H1 (cell line): ENCODE results near the gene POLD4. TPM values are rescaled to one million over a fixed set of nuclear protein-coding genes. Genes with fewer than 3 reads are reported as not detected.

Experiments
- CTCF ChIA-PET: fragments of 300-600 bp; sonication (Branson Sonifier 250); formaldehyde crosslinking; loops from one replicate; lab custom pipeline; 2021; ENCODE audit not compliant: partially characterized antibody; lab: Charles Lee
- POLR2A ChIA-PET: fragments of 300-600 bp; sonication (Branson Sonifier 250); formaldehyde crosslinking; loops from one replicate; lab custom pipeline; 2021; ENCODE audit warnings: inconsistent platforms; ENCODE audit not compliant: partially characterized antibody; lab: Charles Lee
- DNase-seq, 2 experiments: peaks; one replicate each; pipeline versions ENCODE4 v3.0.0 to v3.0.0-alpha.2; 2010 to 2022; ENCODE audit warnings: low spot score in 2 of 2, low read depth in 1 of 2, mixed read lengths in 1 of 2
- FAIRE-seq: peaks from 2 replicates; lab custom pipeline; 2011; peaks lifted over from hg19 to GRCh38; lab: Jason Lieb, UNC
- H2AFZ ChIP-seq: 2 replicates; pipeline ENCODE4 v1.8.1; 2012; ENCODE audit warnings: low read length, inconsistent platforms
- H2AK5ac ChIP-seq: 2 replicates; pipeline ENCODE4 v1.6.1; 2013; ENCODE audit warnings: low read depth, low read length
- H2BK120ac ChIP-seq: replicated peaks from 2 replicates; pipeline ENCODE3; 2013; ENCODE audit warnings: low read depth, low read length, inconsistent platforms
- H2BK12ac ChIP-seq: 2 replicates; pipeline ENCODE4 v1.6.1; 2013; ENCODE audit warnings: low read depth, low read length
- H2BK15ac ChIP-seq: 2 replicates; pipeline ENCODE4 v1.6.1; 2013; ENCODE audit warnings: low read length
- H2BK20ac ChIP-seq: 2 replicates; pipeline ENCODE4 v1.6.1; 2013; ENCODE audit warnings: low read length
- H2BK5ac ChIP-seq: 2 replicates; pipeline ENCODE4 v1.6.1; 2013; ENCODE audit warnings: low read depth, low read length
- H3K14ac ChIP-seq: 2 replicates; pipeline ENCODE4 v1.6.1; 2013; ENCODE audit warnings: inconsistent platforms; ENCODE audit not compliant: insufficient read length
- H3K18ac ChIP-seq: 2 replicates; pipeline ENCODE4 v1.6.1; 2013; ENCODE audit warnings: low read length; ENCODE audit errors: extremely low read depth
- H3K23ac ChIP-seq: 2 replicates; pipeline ENCODE4 v1.6.1; 2013; ENCODE audit warnings: inconsistent platforms; ENCODE audit not compliant: insufficient read length
- H3K23me2 ChIP-seq: 2 replicates; pipeline ENCODE4 v1.6.1; 2013; ENCODE audit warnings: low read depth, low read length
- H3K27ac ChIP-seq: 2 replicates; pipeline ENCODE4 v1.6.1; 2011; ENCODE audit warnings: low read depth, low read length, inconsistent platforms
- H3K27me3 ChIP-seq, 4 experiments: replicated peaks in 1 of 4; 1 replicate in 1 of 4; 2 replicates in 3 of 4; pipeline versions ENCODE4 v1.6.1 to v1.8.1; 2011 to 2013; ENCODE audit warnings: low read length in 3 of 4, mild to moderate bottlenecking in 3 of 4, inconsistent platforms in 2 of 4, mixed read lengths in 2 of 4, moderate library complexity in 1 of 4; ENCODE audit not compliant: control insufficient read depth in 3 of 4, insufficient read depth in 3 of 4; ENCODE audit errors: extremely low read depth in 1 of 4
- H3K36me3 ChIP-seq, 4 experiments: 2 replicates each; pipeline versions ENCODE4 v1.6.1 to v1.8.1; 2011 to 2013; ENCODE audit warnings: mild to moderate bottlenecking in 4 of 4, low read length in 3 of 4, moderate library complexity in 2 of 4, control low read depth in 1 of 4, inconsistent platforms in 1 of 4; ENCODE audit not compliant: insufficient read depth in 4 of 4, control insufficient read depth in 2 of 4
- H3K4ac ChIP-seq: replicated peaks from 2 replicates; pipeline ENCODE3; 2013; ENCODE audit warnings: low read length, low read depth, mixed read lengths, inconsistent platforms; ENCODE audit not compliant: insufficient read length
- H3K4me1 ChIP-seq, 4 experiments: replicated peaks in 1 of 4; 1 replicate in 1 of 4; 2 replicates in 3 of 4; pipeline versions ENCODE4 v1.6.1 to v1.8.1; 2011 to 2013; ENCODE audit warnings: low read length in 3 of 4, inconsistent platforms in 2 of 4, mixed read lengths in 1 of 4; ENCODE audit not compliant: insufficient read depth in 4 of 4, control insufficient read depth in 3 of 4
- H3K4me2 ChIP-seq, 2 experiments: 2 replicates each; pipeline versions ENCODE4 v1.6.1 to v1.8.1; 2011 to 2013; ENCODE audit warnings: low read depth in 2 of 2, low read length in 2 of 2, control low read depth in 1 of 2, inconsistent platforms in 1 of 2, mild to moderate bottlenecking in 1 of 2; ENCODE audit not compliant: insufficient read depth in 1 of 2
- H3K4me3 ChIP-seq, 4 experiments: fragments of 200-600, 300-600 bp in 1 of 4; sonication (generic), shearing (Covaris generic), sonication (Bioruptor Twin) in 1 of 4; 2 replicates each; pipeline versions ENCODE4 v1.5.1 to v1.8.1; 2011 to 2016; ENCODE audit warnings: low read length in 4 of 4, low read depth in 3 of 4, control low read depth in 2 of 4, inconsistent platforms in 2 of 4, mild to moderate bottlenecking in 2 of 4, mixed read lengths in 1 of 4, moderate library complexity in 1 of 4; ENCODE audit not compliant: insufficient read depth in 2 of 4; ENCODE audit errors: extremely low read depth in 1 of 4
- H3K56ac ChIP-seq: replicated peaks from 2 replicates; pipeline ENCODE3; 2013; ENCODE audit warnings: low read depth, mild to moderate bottlenecking, mixed read lengths, low read length, inconsistent platforms; ENCODE audit not compliant: insufficient read length
- H3K79me1 ChIP-seq: 2 replicates; pipeline ENCODE4 v1.6.1; 2013; ENCODE audit warnings: low read depth, low read length, control low read depth
- H3K79me2 ChIP-seq, 2 experiments: 2 replicates each; pipeline versions ENCODE4 v1.6.1 to v1.8.1; 2012 to 2013; ENCODE audit warnings: low read length in 2 of 2, mild to moderate bottlenecking in 2 of 2, inconsistent platforms in 1 of 2; ENCODE audit not compliant: insufficient read depth in 2 of 2, control insufficient read depth in 1 of 2
- H3K9ac ChIP-seq, 4 experiments: replicated peaks in 1 of 4; 1 replicate in 1 of 4; 2 replicates in 3 of 4; pipeline versions ENCODE4 v1.6.1 to v1.8.1; 2011 to 2013; ENCODE audit warnings: low read depth in 3 of 4, low read length in 3 of 4, control low read depth in 2 of 4, mild to moderate bottlenecking in 2 of 4, moderate library complexity in 2 of 4, inconsistent platforms in 1 of 4; ENCODE audit errors: extremely low read depth in 1 of 4
- H3K9me3 ChIP-seq, 2 experiments: 2 replicates each; pipeline versions ENCODE4 v1.6.1 to v1.8.1; 2012 to 2013; ENCODE audit warnings: mild to moderate bottlenecking in 2 of 2, moderate library complexity in 2 of 2, control low read depth in 1 of 2, inconsistent platforms in 1 of 2, low read depth in 1 of 2, low read length in 1 of 2, mixed read lengths in 1 of 2; ENCODE audit not compliant: insufficient read depth in 2 of 2
- H4K20me1 ChIP-seq, 2 experiments: replicated peaks in 1 of 2; 2 replicates each; pipeline versions ENCODE3 to v1.8.1; 2011 to 2013; ENCODE audit warnings: inconsistent platforms in 2 of 2, low read length in 2 of 2, mild to moderate bottlenecking in 1 of 2; ENCODE audit not compliant: insufficient read depth in 2 of 2, control insufficient read depth in 1 of 2
- H4K5ac ChIP-seq: 2 replicates; pipeline ENCODE4 v1.6.1; 2013; ENCODE audit warnings: low read length, low read depth, mixed read lengths, inconsistent platforms; ENCODE audit not compliant: insufficient read length
- H4K8ac ChIP-seq: 2 replicates; pipeline ENCODE4 v1.8.0; 2013; ENCODE audit warnings: mild to moderate bottlenecking, moderate library complexity, low read length, inconsistent platforms; ENCODE audit not compliant: insufficient read depth; ENCODE audit errors: extremely low read depth
- H4K91ac ChIP-seq: replicated peaks from 2 replicates; pipeline ENCODE3; 2013; ENCODE audit warnings: low read length, mixed read lengths, inconsistent platforms; ENCODE audit not compliant: insufficient read length
- BRCA1 ChIP-seq: IDR thresholded peaks from 2 replicates; pipeline ENCODE4 v1.6.1; 2012; ENCODE audit warnings: low read depth, low read length, improper control_type of control experiment
- GTF2F1 ChIP-seq: IDR thresholded peaks from 2 replicates; pipeline ENCODE4 v1.6.1; 2012; ENCODE audit warnings: low read depth, low read length, improper control_type of control experiment, borderline replicate concordance
- JUN ChIP-seq: IDR thresholded peaks from 2 replicates; pipeline ENCODE4 v1.6.1; 2011; ENCODE audit warnings: low read depth, mild to moderate bottlenecking, improper control_type of control experiment, low read length
- KDM4A ChIP-seq: IDR thresholded peaks from one replicate; pipeline ENCODE4 v1.7.1; 2012; ENCODE audit warnings: low read depth, mild to moderate bottlenecking, moderate library complexity, low read length, inconsistent platforms; ENCODE audit not compliant: severe bottlenecking
- POLR2A ChIP-seq, 2 experiments: IDR thresholded peaks; 1 replicate in 1 of 2; 2 replicates in 1 of 2; pipeline ENCODE4 v1.6.1; 2011; ENCODE audit warnings: low read depth in 2 of 2, low read length in 2 of 2, mild to moderate bottlenecking in 2 of 2; ENCODE audit errors: control extremely low read depth in 1 of 2
- RAD21 ChIP-seq, 2 experiments: IDR thresholded peaks in 1 of 2; conservative IDR thresholded peaks in 1 of 2; 2 replicates each; pipeline ENCODE4 v1.6.1; 2011; ENCODE audit warnings: low read depth in 2 of 2, low read length in 2 of 2, improper control_type of control experiment in 1 of 2, inconsistent platforms in 1 of 2, mild to moderate bottlenecking in 1 of 2, moderate library complexity in 1 of 2
- RXRA ChIP-seq: IDR thresholded peaks from 2 replicates; pipeline ENCODE4 v1.6.1; 2011; ENCODE audit warnings: low read depth, mild to moderate bottlenecking, low read length, moderate library complexity; ENCODE audit not compliant: insufficient read depth
- TCF12 ChIP-seq: IDR thresholded peaks from 2 replicates; pipeline ENCODE4 v1.6.1; 2011; ENCODE audit warnings: low read depth, mild to moderate bottlenecking, low read length
- WGBS, 2 experiments: shearing (Covaris generic) in 1 of 2; methylation state at CpG; one replicate each; pipeline versions ENCODE4 v1.1.6 to v1.1.7; 2013 to 2015; ENCODE audit warnings: low lambda C conversion rate in 2 of 2, mixed read lengths in 2 of 2, inconsistent platforms in 1 of 2, low coverage in 1 of 2, missing lambda C conversion rate in 1 of 2; ENCODE audit not compliant: insufficient replicate concordance in 2 of 2, insufficient coverage in 1 of 2, insufficient read length in 1 of 2; ENCODE audit errors: extremely low coverage in 1 of 2, missing lambda C conversion rate in 1 of 2; 5-methylcytosine and 5-hydroxymethylcytosine counted together
- polyA plus RNA-seq, 7 experiments: library from polyadenylated mRNA; depleted of rRNA in 3 of 7; stranded (reverse) in 5 of 7; unstranded in 2 of 7; fragments of >200 nt in 5 of 7; fragments of 200-250 nt in 2 of 7; gene quantifications; 1 replicate in 5 of 7; 2 replicates in 1 of 7; 4 replicates in 1 of 7; pipeline versions ENCODE4 v1.2.1 to v1.2.3, GENCODE V29; 2011 to 2013; ENCODE audit warnings: missing spikeins in 2 of 7, mixed read lengths in 2 of 7
- total RNA-seq: library from RNA; stranded (reverse); fragmentation: NEBNext Ultra II Directional; extraction: Animal tissue kit (Norgen Biotek cat#: 25700); gene quantifications from 2 replicates; pipeline ENCODE4 v1.2.1, GENCODE V29; 2021
- TF ChIP-seq, protein P1 (sequence below): IDR thresholded peaks from 2 replicates; pipeline ENCODE4 v1.6.1; 2012; ENCODE audit warnings: low read length, inconsistent platforms

Gene POLD4
- total and polyA plus RNA-seq, 2 of the 8 experiments (the other 6 are each of a cell fraction or from before 2014, with no cell fraction given): 21.2 to 46.7 TPM

DNA sequence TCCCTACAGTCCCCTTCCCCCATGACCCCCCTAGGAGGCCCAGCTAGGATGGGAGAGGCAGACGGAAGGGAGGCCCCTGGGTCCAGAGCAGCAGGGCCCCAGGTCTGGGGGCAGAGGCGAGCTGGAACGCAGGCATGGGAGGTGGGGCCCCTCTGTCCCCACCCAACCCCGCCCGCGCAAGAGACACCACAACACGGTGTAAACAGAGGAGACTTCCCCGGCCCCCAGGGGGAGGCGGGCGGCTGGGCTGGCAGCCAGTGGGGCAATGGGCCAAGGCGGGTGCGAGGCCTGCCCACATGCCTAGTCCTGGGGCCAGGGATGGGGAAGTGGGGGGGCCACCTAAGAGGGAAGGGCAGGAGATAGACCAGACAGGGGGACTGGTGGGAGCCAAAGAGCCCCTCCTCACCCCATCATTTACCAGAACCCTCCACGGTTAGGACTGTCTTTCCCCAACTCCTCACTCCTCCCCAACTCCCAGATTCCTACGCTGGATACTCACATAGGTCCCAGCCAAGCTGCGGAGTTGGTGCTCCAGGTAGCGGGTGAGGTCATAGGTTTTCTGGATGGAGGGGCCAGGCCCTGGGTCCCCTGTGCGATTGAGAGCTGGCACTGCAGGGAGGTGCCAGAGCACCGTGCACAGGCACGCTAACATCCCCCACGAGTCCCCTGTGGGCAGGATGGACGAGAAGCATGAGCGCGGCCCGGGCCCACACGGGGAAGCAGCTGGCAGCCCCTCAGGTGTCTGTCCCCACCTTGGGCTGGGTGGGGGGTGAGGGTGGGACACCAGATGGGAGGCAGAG is 13.8 kb upstream of the POLD4 start:
- Histone ChIP-seq H4K20me1 (peaks cover 0 to 3% of the 10 kb centered on the region in 2 experiments), H3K79me2 (no peaks in the 10 kb centered on the region), H2BK12ac (no peak overlapping the region), H2BK120ac (no peak overlapping the region), H3K4me2 (no peak overlapping the region), H2BK20ac (no peak overlapping the region), H4K91ac (no peak overlapping the region), H3K23ac (no peak overlapping the region), H3K27ac (no peak overlapping the region), H3K56ac (no peak overlapping the region), H3K23me2 (peaks cover 5% of the 10 kb centered on the region; the same call in 1 of the 2 replicates), H4K5ac (no peak overlapping the region), H3K9me3 (no peaks in the 10 kb centered on the region), H3K27me3 (peaks cover 0 to 31% (median 25%) of the 10 kb centered on the region in 4 experiments; a peak in 6 of 7 replicates), H2AK5ac (no peak overlapping the region), H3K4ac (no peak overlapping the region), H3K4me1 (peaks cover 0 to 26% (median 20%) of the 10 kb centered on the region in 4 experiments; a peak in 6 of 7 replicates), H3K36me3 (no peaks in the 10 kb centered on the region), H3K14ac (no peak overlapping the region), H3K4me3 (no peak overlapping the region), H2BK5ac (no peak overlapping the region), H3K18ac (no peak overlapping the region), H4K8ac (peak overlapping the region; percentile 29; the same call in 1 of the 2 replicates), H3K9ac (no peak overlapping the region), H3K79me1 (no peaks in the 10 kb centered on the region), H2BK15ac (no peak overlapping the region), H2AFZ (no peak overlapping the region)
- FAIRE-seq (no peak), DNase-seq (no peak)
- WGBS, 2 experiments: 88% methylated on average over 11 of the region's 25 CpGs; no CpG with 5 or more reads in 1 of the 2 experiments
- ChIA-PET POLR2A (interaction anchor here (1.1 to 4.1 kb wide), 3 partner anchors 10 to 13 kb away, joined by 3 to 16 read pairs (median 8); partner anchors contain the start of gene POLD4), CTCF (interaction anchor here (0.6 to 34.8 kb wide), 4 partner anchors 9 to 84 kb away, joined by 3 to 1305 read pairs (median 658); partner anchors contain the start of genes CLCF1, POLD4 and RAD9A)
- TF ChIP-seq BRCA1 (no peak), TCF12 (no peak), GTF2F1 (no peak), JUN (no peak), RAD21 (IDR thresholded peaks at IDR 0.05 in 1 of 2, conservative IDR thresholded peaks at IDR 0.05 in 1 of 2; ENCODE audit: low read depth in 2 of 2, low read length in 2 of 2) (no peak), KDM4A (no peak), POLR2A (IDR thresholded peaks at IDR 0.05; ENCODE audit: control extremely low read depth in 1 of 2, low read depth in 2 of 2, low read length in 2 of 2) (no peak), RXRA (no peak)
- TF ChIP-seq, protein P1, sequence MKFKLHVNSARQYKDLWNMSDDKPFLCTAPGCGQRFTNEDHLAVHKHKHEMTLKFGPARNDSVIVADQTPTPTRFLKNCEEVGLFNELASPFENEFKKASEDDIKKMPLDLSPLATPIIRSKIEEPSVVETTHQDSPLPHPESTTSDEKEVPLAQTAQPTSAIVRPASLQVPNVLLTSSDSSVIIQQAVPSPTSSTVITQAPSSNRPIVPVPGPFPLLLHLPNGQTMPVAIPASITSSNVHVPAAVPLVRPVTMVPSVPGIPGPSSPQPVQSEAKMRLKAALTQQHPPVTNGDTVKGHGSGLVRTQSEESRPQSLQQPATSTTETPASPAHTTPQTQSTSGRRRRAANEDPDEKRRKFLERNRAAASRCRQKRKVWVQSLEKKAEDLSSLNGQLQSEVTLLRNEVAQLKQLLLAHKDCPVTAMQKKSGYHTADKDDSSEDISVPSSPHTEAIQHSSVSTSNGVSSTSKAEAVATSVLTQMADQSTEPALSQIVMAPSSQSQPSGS: no peak
